C4-2B (cell line): ENCODE measurements around the gene FAM72B.
"Not testable (repeated sequence)": the region's sequence is repeated elsewhere in the genome, so short reads cannot be mapped to it uniquely, and the experiment has no call there.

Source experiments
- CTCF ChIP-seq: fragments of 450-650 bp; conservative IDR thresholded peaks from 2 replicates; pipeline ENCODE4 v1.5.1; 2017; ENCODE audit warnings: mild to moderate bottlenecking
- ZFX ChIP-seq: fragments of 450-650 bp; IDR thresholded peaks from 2 replicates; pipeline ENCODE4 v1.6.1; 2017

DNA sequence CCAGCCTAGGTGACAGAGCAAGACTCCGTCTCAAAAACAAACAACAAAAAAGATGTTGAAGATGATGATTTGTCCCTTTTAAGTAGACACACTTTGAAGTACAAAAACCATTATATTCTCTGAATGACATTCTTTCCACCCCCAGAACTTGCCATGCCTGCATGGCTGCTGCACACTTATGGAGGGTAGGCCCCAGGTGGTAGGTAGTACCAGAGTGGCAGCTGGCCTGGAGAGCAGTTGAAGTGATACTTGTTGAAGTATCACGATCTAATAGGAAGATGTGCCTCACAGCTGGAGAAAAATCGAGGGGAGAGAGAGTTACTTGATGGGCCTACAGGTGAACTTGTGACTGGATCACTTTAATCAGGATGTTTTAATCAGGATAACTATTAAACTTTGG lies 15.6 kb upstream of the FAM72B start:
- not testable (repeated sequence) for TF ChIP-seq ZFX, CTCF
